VCaP (cell line): ENCODE data around the gene PCDH9.

Source experiments
- H3K27ac ChIP-seq: fragments of 450-650 bp; 2 replicates; pipeline ENCODE4 v1.5.1; 2017
- TF ChIP-seq, protein P1 (sequence below): fragments of 450-650 bp; conservative IDR thresholded peaks from 2 replicates; pipeline ENCODE4 v1.5.1; 2017; ENCODE audit warnings: mild to moderate bottlenecking, moderate library complexity

Gene PCDH9, protein sequence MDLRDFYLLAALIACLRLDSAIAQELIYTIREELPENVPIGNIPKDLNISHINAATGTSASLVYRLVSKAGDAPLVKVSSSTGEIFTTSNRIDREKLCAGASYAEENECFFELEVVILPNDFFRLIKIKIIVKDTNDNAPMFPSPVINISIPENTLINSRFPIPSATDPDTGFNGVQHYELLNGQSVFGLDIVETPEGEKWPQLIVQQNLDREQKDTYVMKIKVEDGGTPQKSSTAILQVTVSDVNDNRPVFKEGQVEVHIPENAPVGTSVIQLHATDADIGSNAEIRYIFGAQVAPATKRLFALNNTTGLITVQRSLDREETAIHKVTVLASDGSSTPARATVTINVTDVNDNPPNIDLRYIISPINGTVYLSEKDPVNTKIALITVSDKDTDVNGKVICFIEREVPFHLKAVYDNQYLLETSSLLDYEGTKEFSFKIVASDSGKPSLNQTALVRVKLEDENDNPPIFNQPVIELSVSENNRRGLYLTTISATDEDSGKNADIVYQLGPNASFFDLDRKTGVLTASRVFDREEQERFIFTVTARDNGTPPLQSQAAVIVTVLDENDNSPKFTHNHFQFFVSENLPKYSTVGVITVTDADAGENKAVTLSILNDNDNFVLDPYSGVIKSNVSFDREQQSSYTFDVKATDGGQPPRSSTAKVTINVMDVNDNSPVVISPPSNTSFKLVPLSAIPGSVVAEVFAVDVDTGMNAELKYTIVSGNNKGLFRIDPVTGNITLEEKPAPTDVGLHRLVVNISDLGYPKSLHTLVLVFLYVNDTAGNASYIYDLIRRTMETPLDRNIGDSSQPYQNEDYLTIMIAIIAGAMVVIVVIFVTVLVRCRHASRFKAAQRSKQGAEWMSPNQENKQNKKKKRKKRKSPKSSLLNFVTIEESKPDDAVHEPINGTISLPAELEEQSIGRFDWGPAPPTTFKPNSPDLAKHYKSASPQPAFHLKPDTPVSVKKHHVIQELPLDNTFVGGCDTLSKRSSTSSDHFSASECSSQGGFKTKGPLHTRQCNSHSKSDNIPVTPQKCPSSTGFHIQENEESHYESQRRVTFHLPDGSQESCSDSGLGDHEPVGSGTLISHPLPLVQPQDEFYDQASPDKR (N-terminal part only)

DNA sequence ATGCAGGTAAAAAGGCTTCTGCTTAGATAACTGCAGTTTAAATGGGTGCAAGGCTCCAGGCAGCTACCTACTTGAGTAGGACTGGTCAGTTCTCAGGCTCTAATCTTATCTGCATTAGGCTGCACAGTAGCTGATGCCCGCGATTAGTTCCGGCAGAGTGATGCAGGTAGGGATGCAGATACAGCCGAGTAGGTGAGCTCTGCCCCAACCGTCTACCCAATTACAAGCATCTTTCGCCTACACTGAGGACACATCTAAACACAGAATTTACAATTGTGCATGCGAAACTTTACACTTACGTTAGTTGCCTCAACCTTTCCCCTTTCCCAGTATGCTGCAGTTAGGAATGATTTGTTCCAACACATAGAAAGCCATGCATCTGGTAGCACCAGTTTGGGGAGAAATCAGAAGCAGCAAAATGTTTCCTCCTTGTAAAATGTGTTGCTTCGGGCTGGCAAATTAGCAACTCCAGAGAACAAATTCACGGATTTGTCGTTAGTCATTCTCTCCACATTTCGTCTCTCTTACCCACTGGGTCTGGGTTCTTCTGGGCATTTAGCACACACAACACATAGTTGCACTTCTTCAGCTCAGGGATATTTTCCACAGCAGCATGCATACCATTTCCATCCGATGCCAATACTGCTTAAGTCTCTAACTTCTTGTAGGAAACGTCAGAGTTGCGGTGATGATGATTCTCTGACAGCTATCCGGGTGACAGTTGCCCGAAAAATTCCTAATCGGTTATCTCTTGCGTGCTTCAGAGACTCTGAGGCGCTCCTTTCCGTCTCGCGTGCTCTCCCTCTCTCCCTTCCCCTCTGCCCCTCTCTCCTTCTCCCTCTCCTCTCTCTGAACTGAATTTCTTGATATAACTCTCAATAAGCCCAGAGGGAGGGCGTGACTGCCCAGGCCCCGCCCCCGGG, at the start of gene PCDH9:
TSS of gene PCDH9 (minus strand) at position 856 of the 923 bp plus-strand sequence. CDS start 1,896 bp downstream, outside the sequence.
- TF ChIP-seq, protein P1, sequence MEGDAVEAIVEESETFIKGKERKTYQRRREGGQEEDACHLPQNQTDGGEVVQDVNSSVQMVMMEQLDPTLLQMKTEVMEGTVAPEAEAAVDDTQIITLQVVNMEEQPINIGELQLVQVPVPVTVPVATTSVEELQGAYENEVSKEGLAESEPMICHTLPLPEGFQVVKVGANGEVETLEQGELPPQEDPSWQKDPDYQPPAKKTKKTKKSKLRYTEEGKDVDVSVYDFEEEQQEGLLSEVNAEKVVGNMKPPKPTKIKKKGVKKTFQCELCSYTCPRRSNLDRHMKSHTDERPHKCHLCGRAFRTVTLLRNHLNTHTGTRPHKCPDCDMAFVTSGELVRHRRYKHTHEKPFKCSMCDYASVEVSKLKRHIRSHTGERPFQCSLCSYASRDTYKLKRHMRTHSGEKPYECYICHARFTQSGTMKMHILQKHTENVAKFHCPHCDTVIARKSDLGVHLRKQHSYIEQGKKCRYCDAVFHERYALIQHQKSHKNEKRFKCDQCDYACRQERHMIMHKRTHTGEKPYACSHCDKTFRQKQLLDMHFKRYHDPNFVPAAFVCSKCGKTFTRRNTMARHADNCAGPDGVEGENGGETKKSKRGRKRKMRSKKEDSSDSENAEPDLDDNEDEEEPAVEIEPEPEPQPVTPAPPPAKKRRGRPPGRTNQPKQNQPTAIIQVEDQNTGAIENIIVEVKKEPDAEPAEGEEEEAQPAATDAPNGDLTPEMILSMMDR: no peak

DNA sequence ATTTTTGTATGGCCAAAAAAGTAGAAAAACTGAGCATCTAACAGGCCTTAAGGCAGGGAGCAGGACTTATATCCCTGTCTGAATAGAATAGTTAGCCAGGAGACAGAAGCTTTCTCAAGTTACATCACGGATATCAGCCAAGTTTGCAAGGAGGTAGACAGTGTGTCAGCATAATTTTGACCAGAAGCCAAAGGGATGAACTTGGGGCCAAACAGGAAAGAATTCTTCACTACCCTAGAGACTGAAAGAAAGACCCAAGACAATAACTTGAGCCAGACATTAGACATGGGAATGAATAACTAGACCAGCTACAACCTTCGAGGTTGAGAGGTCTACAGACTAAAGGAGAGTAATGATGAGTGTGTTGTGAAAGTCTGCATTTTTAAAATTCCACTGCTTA, 48.1 kb upstream of the PCDH9 start:
- no peak overlapping the region for H3K27ac ChIP-seq
- TF ChIP-seq, protein P1: no peak

More for the DNA sequence above, at the start of gene PCDH9:
- no peak within 1 kb of the TSS for H3K27ac ChIP-seq

DNA sequence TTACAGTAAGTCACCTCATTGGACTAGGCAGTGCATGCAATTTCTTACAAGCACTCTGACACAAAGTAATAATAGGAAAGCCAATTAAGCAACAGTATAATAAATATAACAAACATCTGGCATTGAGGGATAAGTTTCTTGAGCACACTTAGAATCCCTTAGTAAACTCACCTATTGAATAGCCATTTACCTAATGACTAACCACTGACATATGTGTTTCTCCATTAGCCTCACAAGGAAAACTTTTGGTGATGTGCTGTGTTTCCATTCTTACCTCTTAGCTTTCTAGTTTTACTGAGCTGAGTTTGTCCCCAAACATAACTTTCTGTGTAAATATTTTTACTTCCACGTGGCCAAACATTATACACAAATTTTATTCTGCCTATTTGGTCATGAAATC, 47.4 kb upstream of the PCDH9 start:
- no peak overlapping the region for H3K27ac ChIP-seq
- TF ChIP-seq, protein P1: no peak

DNA sequence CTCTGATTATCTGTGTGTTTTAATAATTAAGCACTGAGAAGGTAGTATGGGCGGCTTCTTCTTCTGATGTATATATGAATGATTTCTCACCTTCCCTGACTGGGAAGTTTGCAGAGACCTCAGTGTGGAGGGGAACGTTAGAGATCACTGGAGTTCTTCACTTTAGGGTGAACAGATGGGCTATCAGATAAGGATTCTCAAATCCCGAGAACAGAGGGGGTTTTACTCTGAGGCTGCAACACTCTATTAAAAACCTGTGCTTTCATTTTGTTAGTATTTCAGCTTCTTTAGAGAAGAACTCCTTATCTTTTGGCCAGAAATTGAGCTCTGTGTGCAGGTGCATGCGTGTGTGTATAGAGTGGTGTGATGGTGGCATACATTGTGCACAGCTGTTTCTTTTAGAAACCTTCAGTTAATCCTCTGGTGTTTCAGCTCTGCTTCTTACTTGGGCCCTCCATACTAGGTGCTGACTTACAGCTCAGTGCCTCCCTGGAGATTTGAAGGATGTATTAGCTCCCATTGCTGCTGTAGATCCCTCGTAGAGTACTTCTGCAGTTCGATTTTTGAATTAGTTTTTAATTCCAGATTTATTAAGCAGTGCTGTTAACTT, 45.3 kb upstream of the PCDH9 start:
- no peak overlapping the region for H3K27ac ChIP-seq
- TF ChIP-seq, protein P1: no peak

DNA sequence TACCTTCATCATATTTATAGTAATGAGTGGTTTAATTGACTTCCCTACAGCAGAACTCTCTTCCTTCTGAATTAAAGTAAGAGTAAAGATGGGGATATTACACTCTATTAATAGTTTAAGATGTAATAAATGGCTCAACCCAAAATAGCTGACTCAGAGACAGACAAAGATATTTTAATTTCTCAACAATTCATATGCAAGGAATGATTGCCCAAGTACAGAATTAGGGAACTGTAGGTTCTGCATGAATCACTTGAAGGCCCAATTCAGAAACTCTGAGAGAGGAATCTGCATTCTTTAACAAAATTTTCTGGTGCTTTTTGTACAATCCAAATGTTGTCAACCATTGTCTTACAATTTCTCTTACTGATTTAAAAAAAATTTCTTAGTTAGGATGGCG, 42.9 kb upstream of the PCDH9 start:
- TF ChIP-seq, protein P1: no peak

DNA sequence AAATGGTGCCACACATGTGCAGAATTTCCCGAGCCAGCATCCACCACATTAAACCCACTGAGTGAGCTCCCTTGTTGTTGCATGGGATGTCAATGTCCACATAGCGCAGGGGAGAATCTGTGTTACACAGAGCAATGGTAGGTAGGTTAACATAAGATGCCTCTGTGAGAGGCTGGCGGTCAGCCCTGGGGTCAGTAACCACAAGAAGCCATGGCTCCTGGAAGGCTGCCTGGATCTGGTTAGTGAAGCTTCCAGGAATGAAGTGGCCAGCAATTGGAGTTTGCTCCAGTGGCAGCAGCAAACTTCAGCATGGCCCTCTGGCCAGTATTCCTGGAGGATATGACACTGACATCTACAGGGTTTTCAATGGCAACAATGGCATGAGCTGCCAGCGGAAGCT, 37.0 kb upstream of the PCDH9 start:
- no peak overlapping the region for H3K27ac ChIP-seq
- TF ChIP-seq, protein P1: no peak

More for the DNA sequence above, 42.9 kb upstream of the PCDH9 start:
- H3K27ac ChIP-seq: no peak overlapping the region
